ENCODE results near the gene MMS22L.
A peak's percentile ranks its signal among the peaks of the same experiment; 100 is the strongest.

MMS22L gene, protein sequence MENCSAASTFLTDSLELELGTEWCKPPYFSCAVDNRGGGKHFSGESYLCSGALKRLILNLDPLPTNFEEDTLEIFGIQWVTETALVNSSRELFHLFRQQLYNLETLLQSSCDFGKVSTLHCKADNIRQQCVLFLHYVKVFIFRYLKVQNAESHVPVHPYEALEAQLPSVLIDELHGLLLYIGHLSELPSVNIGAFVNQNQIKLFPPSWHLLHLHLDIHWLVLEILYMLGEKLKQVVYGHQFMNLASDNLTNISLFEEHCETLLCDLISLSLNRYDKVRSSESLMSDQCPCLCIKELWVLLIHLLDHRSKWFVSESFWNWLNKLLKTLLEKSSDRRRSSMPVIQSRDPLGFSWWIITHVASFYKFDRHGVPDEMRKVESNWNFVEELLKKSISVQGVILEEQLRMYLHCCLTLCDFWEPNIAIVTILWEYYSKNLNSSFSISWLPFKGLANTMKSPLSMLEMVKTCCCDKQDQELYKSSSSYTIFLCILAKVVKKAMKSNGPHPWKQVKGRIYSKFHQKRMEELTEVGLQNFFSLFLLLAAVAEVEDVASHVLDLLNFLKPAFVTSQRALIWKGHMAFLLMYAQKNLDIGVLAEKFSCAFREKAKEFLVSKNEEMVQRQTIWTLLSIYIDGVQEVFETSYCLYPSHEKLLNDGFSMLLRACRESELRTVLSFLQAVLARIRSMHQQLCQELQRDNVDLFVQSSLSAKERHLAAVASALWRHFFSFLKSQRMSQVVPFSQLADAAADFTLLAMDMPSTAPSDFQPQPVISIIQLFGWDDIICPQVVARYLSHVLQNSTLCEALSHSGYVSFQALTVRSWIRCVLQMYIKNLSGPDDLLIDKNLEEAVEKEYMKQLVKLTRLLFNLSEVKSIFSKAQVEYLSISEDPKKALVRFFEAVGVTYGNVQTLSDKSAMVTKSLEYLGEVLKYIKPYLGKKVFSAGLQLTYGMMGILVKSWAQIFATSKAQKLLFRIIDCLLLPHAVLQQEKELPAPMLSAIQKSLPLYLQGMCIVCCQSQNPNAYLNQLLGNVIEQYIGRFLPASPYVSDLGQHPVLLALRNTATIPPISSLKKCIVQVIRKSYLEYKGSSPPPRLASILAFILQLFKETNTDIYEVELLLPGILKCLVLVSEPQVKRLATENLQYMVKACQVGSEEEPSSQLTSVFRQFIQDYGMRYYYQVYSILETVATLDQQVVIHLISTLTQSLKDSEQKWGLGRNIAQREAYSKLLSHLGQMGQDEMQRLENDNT

DNA sequence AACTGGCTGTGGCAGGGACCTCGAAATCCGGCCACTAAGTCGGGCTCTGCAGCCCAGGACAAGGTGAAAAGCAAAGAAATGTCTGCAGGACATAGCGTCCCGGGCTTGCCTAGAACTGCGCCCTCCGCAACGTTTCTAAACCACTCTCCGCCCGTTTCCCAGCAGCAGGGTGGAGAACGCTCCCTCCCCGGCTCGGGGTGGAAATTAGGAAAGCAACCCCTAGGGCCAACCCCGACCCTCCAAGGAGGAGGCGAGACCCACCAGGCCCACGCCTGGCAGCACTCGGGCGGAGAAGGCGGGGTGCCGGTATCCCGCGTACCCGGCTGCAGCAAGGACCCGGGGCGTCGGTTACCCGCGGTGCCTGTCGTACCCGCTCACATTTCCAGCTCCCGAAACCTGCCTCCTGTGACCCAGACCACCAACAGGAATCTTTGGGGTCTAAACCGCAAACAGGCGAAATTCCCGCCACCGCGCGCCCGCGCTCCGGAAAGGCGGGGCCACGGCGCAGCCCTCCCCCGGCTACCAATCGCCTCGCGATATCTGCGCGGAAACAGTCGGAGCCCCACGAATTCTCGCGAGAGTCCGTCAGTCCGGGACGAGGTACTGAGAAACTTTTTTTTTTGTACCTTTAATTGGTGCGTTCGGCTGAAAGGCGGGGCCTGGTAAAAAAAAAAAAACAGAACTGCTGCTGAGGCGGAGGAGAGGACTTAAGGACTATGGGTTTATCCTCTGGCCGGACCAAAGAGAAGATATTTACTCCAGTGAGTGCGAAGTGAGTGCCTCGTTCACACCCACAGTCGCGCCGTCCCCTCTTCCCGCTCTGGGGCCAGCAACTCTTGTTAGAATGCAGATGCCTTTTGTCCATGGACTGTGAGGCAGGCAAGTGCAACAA lies at the start of gene MMS22L:
Gene MMS22L, minus strand, starts transcription at position 491 of the 892 bp plus-strand sequence. CDS start 739 bp downstream, outside the sequence.
- Histone ChIP-seq H3K4me1 (ENCODE audit: control insufficient read depth, insufficient read depth, low read length) (no peaks in the 10 kb centered on the region), H3K4me3 (ENCODE audit: low read length) (peak within 1 kb of the TSS; percentile 89), H3K9ac (ENCODE audit: low read length) (peak within 1 kb of the TSS; percentile 85), H3K36me3 (ENCODE audit: control insufficient read depth, insufficient read depth, low read length, severe bottlenecking) (peaks cover 2% of the 10 kb centered on the region), H3K27me3 (replicated peaks; ENCODE audit: control insufficient read depth, insufficient read depth, low read length) (no peaks in the 10 kb centered on the region), H3K9me3 (ENCODE audit: control insufficient read depth, low read length) (no peaks in the 10 kb centered on the region)
- DNase-seq (ENCODE audit: low read depth), result peak; percentile 99

DNA sequence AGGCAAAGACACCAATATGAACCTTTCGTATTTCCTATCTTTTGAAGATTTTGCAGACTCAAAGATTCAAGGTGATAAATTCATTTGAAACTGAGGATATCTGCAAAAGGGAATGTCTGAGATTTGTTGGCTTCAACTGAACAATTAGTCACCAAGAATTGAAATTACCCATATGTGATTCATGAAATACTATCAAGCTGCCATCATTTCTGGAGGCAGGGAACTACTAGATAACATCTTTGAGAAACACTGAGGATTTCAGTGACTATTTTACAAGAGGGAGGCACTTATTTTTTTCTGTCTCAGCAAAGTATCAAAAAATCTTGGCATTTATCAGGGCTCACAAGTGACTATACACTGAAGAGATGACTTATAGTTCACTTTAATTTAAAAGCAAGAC lies 39.8 kb upstream of the MMS22L start:
- Histone ChIP-seq H3K4me3 (ENCODE audit: low read length) (no peak overlapping the region), H3K9ac (ENCODE audit: low read length) (no peak overlapping the region), H3K27me3 (replicated peaks; ENCODE audit: control insufficient read depth, insufficient read depth, low read length) (no peaks in the 10 kb centered on the region), H3K9me3 (ENCODE audit: control insufficient read depth, low read length) (no peaks in the 10 kb centered on the region), H3K36me3 (ENCODE audit: control insufficient read depth, insufficient read depth, low read length, severe bottlenecking) (no peaks in the 10 kb centered on the region), H3K4me1 (ENCODE audit: control insufficient read depth, insufficient read depth, low read length) (no peaks in the 10 kb centered on the region)
- peak; percentile 34 for DNase-seq (ENCODE audit: low read depth)

DNA sequence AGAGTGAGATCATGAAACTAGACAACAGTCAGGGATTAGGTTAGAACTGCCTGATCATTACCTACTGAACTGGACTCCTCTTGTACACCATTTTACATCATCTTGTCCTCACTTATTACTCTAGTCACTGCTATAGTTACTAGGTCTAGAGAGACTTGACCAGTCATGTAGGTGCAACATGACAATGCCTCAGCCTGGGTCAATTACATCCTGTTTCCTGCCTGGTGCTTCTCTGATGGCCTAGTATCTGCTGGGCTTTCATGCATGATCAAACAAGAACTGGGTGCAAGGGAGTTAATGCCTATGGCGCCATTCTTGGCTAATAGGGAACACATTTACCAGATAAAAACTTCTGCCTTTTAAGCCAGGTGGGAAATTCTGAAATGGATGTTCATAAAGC lies 39.2 kb upstream of the MMS22L start:
- DNase-seq (ENCODE audit: low read depth), result no peak
- no peaks in the 10 kb centered on the region for H3K27me3 ChIP-seq (replicated peaks; ENCODE audit: control insufficient read depth, insufficient read depth, low read length)
- H3K4me3 ChIP-seq (ENCODE audit: low read length), result no peak overlapping the region
- H3K9ac ChIP-seq (ENCODE audit: low read length), result no peak overlapping the region
- H3K36me3 ChIP-seq (ENCODE audit: control insufficient read depth, insufficient read depth, low read length, severe bottlenecking), result no peaks in the 10 kb centered on the region
- H3K4me1 ChIP-seq (ENCODE audit: control insufficient read depth, insufficient read depth, low read length), result no peaks in the 10 kb centered on the region
- H3K9me3 ChIP-seq (ENCODE audit: control insufficient read depth, low read length), result no peaks in the 10 kb centered on the region

DNA sequence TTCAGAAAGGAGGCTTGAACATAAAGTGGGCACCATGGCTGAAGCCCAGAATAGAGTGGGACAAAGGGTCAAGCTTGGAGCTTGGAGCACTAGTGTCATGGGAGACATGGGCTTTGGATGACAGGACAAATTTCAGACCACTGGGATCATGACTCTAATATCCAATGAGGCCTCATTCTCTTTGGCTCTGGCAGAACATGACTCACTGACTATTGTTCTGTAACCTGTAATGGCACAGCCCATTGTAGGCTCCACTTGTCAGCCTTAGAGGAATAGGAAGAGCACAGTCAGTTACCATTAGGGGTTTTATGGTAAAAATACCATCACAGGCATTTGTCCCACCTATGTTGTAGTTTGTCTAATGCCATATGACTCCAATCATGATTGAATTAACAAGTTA lies 34.0 kb upstream of the MMS22L start:
- DNase-seq (ENCODE audit: low read depth), result no peak
- Histone ChIP-seq H3K9me3 (ENCODE audit: control insufficient read depth, low read length) (no peaks in the 10 kb centered on the region), H3K9ac (ENCODE audit: low read length) (no peak overlapping the region), H3K27me3 (replicated peaks; ENCODE audit: control insufficient read depth, insufficient read depth, low read length) (no peaks in the 10 kb centered on the region), H3K4me3 (ENCODE audit: low read length) (no peak overlapping the region), H3K36me3 (ENCODE audit: control insufficient read depth, insufficient read depth, low read length, severe bottlenecking) (no peaks in the 10 kb centered on the region), H3K4me1 (ENCODE audit: control insufficient read depth, insufficient read depth, low read length) (no peaks in the 10 kb centered on the region)

DNA sequence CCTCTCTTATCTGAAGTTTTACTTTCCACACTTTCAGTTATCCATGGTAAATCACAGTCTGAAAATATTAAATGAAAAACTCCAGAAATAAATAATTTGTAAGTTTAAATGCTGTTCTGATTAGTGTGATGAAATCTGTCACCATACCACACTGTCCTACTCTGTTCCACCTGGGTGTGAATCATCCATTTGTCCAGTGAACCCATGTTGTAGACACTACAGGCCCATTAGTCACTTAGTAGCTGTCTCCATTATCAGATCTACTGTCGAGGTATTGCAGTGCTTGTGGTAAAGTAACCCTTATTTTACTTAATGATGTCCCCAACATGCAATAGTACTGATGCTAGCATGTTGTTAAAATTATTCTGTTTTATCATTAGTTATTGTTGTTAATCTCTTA lies 29.2 kb upstream of the MMS22L start:
- DNase-seq (ENCODE audit: low read depth), result no peak
- no peaks in the 10 kb centered on the region for H3K27me3 ChIP-seq (replicated peaks; ENCODE audit: control insufficient read depth, insufficient read depth, low read length)
- no peak overlapping the region for H3K9ac ChIP-seq (ENCODE audit: low read length)
- no peaks in the 10 kb centered on the region for H3K4me1 ChIP-seq (ENCODE audit: control insufficient read depth, insufficient read depth, low read length)
- H3K4me3 ChIP-seq (ENCODE audit: low read length), result no peak overlapping the region
- no peaks in the 10 kb centered on the region for H3K9me3 ChIP-seq (ENCODE audit: control insufficient read depth, low read length)
- H3K36me3 ChIP-seq (ENCODE audit: control insufficient read depth, insufficient read depth, low read length, severe bottlenecking), result no peaks in the 10 kb centered on the region

DNA sequence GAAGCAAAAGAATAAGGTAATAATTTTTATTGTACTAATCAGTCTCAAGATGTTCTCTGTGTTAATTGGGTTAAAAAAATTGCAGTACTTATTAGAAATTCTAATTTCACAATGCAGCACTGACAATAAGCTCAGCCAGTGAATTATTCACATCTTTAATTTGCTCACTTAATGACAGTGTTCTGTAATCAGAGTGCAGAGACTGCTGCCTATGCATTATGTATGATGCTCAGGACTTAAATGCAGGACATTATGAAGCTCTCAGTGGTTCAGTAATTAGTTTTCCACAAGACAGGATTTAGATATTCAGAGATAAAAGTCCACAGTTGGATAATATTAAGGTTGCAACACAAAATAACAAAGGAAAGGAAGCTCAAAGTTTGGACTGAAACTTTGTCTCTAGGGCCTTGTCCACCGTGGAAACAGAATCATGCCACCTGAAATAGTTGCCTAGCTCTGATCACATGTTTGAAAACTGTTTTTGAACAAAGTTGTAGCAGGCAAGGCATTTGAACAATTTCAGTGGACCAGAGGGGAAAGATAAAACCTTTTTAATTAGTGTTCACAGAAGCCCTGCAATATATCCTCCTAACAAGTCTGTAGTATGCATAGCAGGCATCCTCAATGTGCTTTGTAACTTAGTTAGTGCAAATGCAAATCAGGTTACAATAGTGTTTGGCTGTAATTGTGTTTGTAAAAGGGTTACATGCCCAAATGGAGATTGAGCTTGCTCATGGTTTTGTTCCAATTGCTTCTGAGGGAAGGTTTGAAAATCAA lies 23.7 kb upstream of the MMS22L start:
- H3K27me3 ChIP-seq (replicated peaks; ENCODE audit: control insufficient read depth, insufficient read depth, low read length), result peaks cover 7% of the 10 kb centered on the region
- no peak overlapping the region for H3K9ac ChIP-seq (ENCODE audit: low read length)
- H3K36me3 ChIP-seq (ENCODE audit: control insufficient read depth, insufficient read depth, low read length, severe bottlenecking), result no peaks in the 10 kb centered on the region
- DNase-seq (ENCODE audit: low read depth), result no peak
- H3K4me1 ChIP-seq (ENCODE audit: control insufficient read depth, insufficient read depth, low read length), result no peaks in the 10 kb centered on the region
- H3K9me3 ChIP-seq (ENCODE audit: control insufficient read depth, low read length), result no peaks in the 10 kb centered on the region
- H3K4me3 ChIP-seq (ENCODE audit: low read length), result no peak overlapping the region

DNA sequence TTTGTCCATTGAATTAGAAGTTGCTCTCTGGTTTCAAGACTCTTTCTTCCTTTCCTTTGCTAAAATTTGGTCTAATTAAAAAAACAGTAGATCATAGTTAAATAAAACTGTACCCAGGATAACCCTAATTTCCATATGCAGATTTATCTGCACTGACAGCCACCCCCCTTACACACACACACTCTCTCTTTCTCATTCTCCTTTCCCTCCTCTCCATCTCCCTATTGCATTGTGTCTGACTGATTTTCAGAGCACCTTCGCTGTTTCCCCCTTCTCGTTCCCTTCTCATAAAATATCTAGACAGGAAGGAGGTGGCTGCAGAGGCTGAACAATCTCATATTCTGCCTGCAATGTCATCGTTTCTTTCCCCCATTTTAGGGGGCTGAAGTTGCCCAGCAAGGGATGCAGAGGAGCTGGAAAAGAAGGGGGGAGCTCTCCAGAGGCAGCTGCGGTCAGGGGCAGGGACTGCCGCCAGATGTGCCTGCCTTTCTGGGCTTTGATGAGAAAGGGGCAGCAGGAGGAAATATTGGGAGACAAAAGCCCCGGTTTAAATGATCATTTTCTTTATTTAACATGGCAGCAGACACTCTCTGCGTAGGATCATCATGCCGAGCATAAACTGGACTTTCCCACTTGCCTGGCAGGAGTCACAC lies 22.5 kb upstream of the MMS22L start:
- peaks cover 7% of the 10 kb centered on the region for H3K27me3 ChIP-seq (replicated peaks; ENCODE audit: control insufficient read depth, insufficient read depth, low read length)
- no peaks in the 10 kb centered on the region for H3K4me1 ChIP-seq (ENCODE audit: control insufficient read depth, insufficient read depth, low read length)
- no peak overlapping the region for H3K4me3 ChIP-seq (ENCODE audit: low read length)
- no peaks in the 10 kb centered on the region for H3K9me3 ChIP-seq (ENCODE audit: control insufficient read depth, low read length)
- no peaks in the 10 kb centered on the region for H3K36me3 ChIP-seq (ENCODE audit: control insufficient read depth, insufficient read depth, low read length, severe bottlenecking)
- H3K9ac ChIP-seq (ENCODE audit: low read length), result no peak overlapping the region
- DNase-seq (ENCODE audit: low read depth), result no peak

DNA sequence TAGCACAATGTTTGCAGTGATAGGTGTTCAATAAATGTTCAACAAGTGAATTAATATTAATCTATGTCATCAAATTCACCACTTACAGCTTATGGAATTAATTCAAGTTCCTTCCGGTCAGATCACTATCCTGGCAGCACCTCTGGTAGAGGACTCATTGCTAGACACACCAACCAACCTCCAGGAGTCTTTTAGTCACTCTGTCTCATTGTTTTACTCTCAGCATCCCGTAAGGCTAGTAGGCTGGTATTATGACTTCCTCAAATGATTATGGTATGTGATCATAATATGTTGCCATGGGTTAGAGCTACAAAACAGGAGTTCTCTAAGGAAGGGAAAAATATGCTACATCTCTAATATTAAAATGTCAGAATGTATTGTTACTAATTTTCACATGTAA lies 21.7 kb upstream of the MMS22L start:
- no peaks in the 10 kb centered on the region for H3K36me3 ChIP-seq (ENCODE audit: control insufficient read depth, insufficient read depth, low read length, severe bottlenecking)
- H3K27me3 ChIP-seq (replicated peaks; ENCODE audit: control insufficient read depth, insufficient read depth, low read length), result peaks cover 7% of the 10 kb centered on the region
- no peaks in the 10 kb centered on the region for H3K4me1 ChIP-seq (ENCODE audit: control insufficient read depth, insufficient read depth, low read length)
- no peaks in the 10 kb centered on the region for H3K9me3 ChIP-seq (ENCODE audit: control insufficient read depth, low read length)
- no peak overlapping the region for H3K9ac ChIP-seq (ENCODE audit: low read length)
- H3K4me3 ChIP-seq (ENCODE audit: low read length), result no peak overlapping the region
- DNase-seq (ENCODE audit: low read depth), result no peak

DNA sequence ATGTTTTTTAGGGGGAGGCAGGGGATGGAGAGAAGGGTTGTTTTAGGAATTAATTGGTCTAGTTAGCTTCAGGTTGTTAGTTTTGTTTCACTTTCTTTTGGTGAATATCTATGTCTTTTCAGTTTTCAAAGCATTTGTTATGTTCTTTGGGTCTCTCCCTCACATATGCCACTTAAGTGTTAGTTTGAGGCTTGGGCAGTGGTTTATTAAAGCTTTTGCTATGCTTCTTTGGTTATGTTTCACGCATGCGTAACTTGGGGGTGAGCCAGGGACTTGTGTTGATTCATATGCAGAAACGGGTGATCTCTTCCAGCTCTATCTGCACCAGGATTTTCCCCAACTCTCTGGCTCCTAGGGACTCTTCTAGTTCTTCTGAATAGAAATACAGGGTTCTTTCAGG lies 11.4 kb upstream of the MMS22L start:
- Histone ChIP-seq H3K4me1 (ENCODE audit: control insufficient read depth, insufficient read depth, low read length) (no peaks in the 10 kb centered on the region), H3K4me3 (ENCODE audit: low read length) (peak overlapping the region; percentile 61), H3K36me3 (ENCODE audit: control insufficient read depth, insufficient read depth, low read length, severe bottlenecking) (no peaks in the 10 kb centered on the region), H3K9ac (ENCODE audit: low read length) (no peak overlapping the region), H3K27me3 (replicated peaks; ENCODE audit: control insufficient read depth, insufficient read depth, low read length) (no peaks in the 10 kb centered on the region), H3K9me3 (ENCODE audit: control insufficient read depth, low read length) (no peaks in the 10 kb centered on the region)
- no peak for DNase-seq (ENCODE audit: low read depth)
